PFSK-1 (cell line): ENCODE data around the gene MYO7B.

Experiments
- POLR2AphosphoS5 ChIP-seq: IDR thresholded peaks from 2 replicates; pipeline ENCODE4 v1.6.1; 2012; ENCODE audit warnings: low read depth, mild to moderate bottlenecking, control low read depth, low read length, moderate library complexity
- SIN3A ChIP-seq: IDR thresholded peaks from 2 replicates; pipeline ENCODE4 v1.6.1; 2012; ENCODE audit warnings: mild to moderate bottlenecking, low read length, moderate library complexity, borderline replicate concordance; ENCODE audit not compliant: insufficient read depth
- TAF1 ChIP-seq: IDR thresholded peaks from 2 replicates; pipeline ENCODE4 v1.6.1; 2012; ENCODE audit warnings: low read length, control low read depth, borderline replicate concordance; ENCODE audit not compliant: insufficient read depth
- TF ChIP-seq, protein P1 (sequence below), 2 experiments: IDR thresholded peaks; 2 replicates each; pipeline versions ENCODE4 v1.6.1 to v1.8.0; 2011 to 2012; ENCODE audit warnings: low read depth in 2 of 2, low read length in 2 of 2, control low read depth in 1 of 2, inconsistent platforms in 1 of 2, mild to moderate bottlenecking in 1 of 2, moderate library complexity in 1 of 2; ENCODE audit not compliant: insufficient read depth in 1 of 2

DNA sequence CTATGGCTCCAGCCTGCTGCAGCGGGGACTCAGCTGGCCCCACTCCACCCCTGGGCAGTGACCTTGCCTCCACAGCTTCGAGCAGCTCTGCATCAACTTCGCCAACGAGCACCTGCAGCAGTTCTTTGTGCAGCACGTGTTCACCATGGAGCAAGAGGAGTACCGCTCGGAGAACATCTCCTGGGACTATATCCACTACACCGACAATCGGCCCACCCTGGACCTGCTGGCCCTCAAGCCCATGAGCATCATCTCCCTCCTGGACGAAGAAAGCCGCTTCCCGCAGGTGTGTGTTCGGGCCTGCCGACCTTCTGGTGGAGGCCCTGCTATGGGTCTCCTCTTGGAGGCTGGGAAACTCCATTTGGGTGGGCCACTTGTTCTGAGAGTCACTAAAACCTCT, 48.6 kb downstream of the MYO7B start:
- no peak for TF ChIP-seq SIN3A
- TF ChIP-seq POLR2AphosphoS5: no peak
- no peak for TF ChIP-seq TAF1
- TF ChIP-seq, protein P1, sequence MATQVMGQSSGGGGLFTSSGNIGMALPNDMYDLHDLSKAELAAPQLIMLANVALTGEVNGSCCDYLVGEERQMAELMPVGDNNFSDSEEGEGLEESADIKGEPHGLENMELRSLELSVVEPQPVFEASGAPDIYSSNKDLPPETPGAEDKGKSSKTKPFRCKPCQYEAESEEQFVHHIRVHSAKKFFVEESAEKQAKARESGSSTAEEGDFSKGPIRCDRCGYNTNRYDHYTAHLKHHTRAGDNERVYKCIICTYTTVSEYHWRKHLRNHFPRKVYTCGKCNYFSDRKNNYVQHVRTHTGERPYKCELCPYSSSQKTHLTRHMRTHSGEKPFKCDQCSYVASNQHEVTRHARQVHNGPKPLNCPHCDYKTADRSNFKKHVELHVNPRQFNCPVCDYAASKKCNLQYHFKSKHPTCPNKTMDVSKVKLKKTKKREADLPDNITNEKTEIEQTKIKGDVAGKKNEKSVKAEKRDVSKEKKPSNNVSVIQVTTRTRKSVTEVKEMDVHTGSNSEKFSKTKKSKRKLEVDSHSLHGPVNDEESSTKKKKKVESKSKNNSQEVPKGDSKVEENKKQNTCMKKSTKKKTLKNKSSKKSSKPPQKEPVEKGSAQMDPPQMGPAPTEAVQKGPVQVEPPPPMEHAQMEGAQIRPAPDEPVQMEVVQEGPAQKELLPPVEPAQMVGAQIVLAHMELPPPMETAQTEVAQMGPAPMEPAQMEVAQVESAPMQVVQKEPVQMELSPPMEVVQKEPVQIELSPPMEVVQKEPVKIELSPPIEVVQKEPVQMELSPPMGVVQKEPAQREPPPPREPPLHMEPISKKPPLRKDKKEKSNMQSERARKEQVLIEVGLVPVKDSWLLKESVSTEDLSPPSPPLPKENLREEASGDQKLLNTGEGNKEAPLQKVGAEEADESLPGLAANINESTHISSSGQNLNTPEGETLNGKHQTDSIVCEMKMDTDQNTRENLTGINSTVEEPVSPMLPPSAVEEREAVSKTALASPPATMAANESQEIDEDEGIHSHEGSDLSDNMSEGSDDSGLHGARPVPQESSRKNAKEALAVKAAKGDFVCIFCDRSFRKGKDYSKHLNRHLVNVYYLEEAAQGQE (IDR thresholded peaks at IDR 0.05; ENCODE audit: insufficient read depth in 1 of 2, low read depth in 2 of 2, low read length in 2 of 2): no peak
